GM19099 (cell line): ENCODE results near the gene PERCC1.

Experiments used
- POLR2A ChIP-seq: IDR thresholded peaks from 3 replicates; pipeline ENCODE4 v1.6.1; 2011; ENCODE audit warnings: low read depth; ENCODE audit not compliant: insufficient read length; ENCODE audit errors: extremely low read depth

The PERCC1 gene

GRCh38 chr16:1401061-1401757, 29.7 kb upstream of the PERCC1 start:
- no peak for TF ChIP-seq POLR2A

- no peak for TF ChIP-seq POLR2A
Observed at GRCh38 chr16:1401758-1402154, 29.1 kb upstream of the PERCC1 start.

- TF ChIP-seq POLR2A = no peak
Observed at GRCh38 chr16:1403036-1403435, 27.8 kb upstream of the PERCC1 start.

- no peak for TF ChIP-seq POLR2A
Observed at GRCh38 chr16:1403733-1404132, 27.1 kb upstream of the PERCC1 start.

- TF ChIP-seq POLR2A = no peak
Observed at GRCh38 chr16:1407753-1408152, 23.1 kb upstream of the PERCC1 start.

- peak; percentile 26 for TF ChIP-seq POLR2A
Observed at GRCh38 chr16:1408171-1408837, 22.6 kb upstream of the PERCC1 start.

- TF ChIP-seq POLR2A = no peak
Observed at GRCh38 chr16:1412847-1413246, 18.0 kb upstream of the PERCC1 start.

GRCh38 chr16:1413684-1414531, 17.0 kb upstream of the PERCC1 start:
- peak; percentile 31 for TF ChIP-seq POLR2A

- TF ChIP-seq POLR2A = peak; percentile 65
Observed at GRCh38 chr16:1414532-1415260, 16.2 kb upstream of the PERCC1 start, which contains the start of gene UNKL. TSS of gene UNKL (minus strand) at chr16:1414704. CDS start at chr16:1414691, 13 bp downstream.

GRCh38 chr16:1416521-1416941, 14.3 kb upstream of the PERCC1 start:
- TF ChIP-seq POLR2A = no peak

GRCh38 chr16:1420111-1420539, 10.8 kb upstream of the PERCC1 start:
- TF ChIP-seq POLR2A = no peak

- TF ChIP-seq POLR2A = no peak
Observed at GRCh38 chr16:1422076-1422475, 8.8 kb upstream of the PERCC1 start.

- TF ChIP-seq POLR2A = no peak
Observed at GRCh38 chr16:1424028-1424427, 6.8 kb upstream of the PERCC1 start.

GRCh38 chr16:1425616-1426370, 5.1 kb upstream of the PERCC1 start:
- TF ChIP-seq POLR2A = no peak

- no peak for TF ChIP-seq POLR2A
Observed at GRCh38 chr16:1426734-1427471, 4.0 kb upstream of the PERCC1 start.
